Germinal center (tissue), 1 donor: ENCODE data around the gene CACNA1G.

Source experiments
- DNase-seq: peaks from one replicate; pipeline ENCODE4 v3.0.0; 2012; ENCODE audit warnings: mixed read lengths, low spot score

Gene CACNA1G

DNA sequence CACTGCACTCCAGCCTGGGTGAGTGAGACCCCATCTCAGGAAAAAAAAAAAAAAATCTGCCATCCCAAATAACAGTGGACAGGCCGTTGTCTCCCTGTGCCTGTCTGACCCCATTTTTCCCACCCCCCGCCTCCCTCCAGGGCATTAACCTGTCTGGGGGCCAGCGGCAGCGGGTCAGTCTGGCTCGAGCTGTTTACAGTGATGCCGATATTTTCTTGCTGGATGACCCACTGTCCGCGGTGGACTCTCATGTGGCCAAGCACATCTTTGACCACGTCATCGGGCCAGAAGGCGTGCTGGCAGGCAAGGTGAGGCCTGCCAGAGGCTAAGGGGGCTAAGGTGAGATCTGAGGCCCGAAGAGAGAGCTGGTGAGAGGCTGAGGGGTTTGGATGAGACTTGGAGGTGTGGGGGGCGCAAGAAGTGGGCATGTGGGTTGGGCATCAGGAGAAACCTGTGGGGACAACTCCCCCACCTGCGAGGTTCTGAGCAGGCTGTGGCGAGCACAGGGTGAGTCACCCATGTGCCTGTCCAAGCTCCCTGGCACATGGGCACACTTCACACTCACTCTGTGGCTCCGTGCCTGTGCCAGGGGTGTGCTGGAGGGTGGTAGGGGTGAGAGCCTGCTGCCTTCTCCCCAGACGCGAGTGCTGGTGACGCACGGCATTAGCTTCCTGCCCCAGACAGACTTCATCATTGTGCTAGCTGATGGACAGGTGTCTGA, 112.5 kb downstream of the CACNA1G start:
- DNase-seq: no peak

DNA sequence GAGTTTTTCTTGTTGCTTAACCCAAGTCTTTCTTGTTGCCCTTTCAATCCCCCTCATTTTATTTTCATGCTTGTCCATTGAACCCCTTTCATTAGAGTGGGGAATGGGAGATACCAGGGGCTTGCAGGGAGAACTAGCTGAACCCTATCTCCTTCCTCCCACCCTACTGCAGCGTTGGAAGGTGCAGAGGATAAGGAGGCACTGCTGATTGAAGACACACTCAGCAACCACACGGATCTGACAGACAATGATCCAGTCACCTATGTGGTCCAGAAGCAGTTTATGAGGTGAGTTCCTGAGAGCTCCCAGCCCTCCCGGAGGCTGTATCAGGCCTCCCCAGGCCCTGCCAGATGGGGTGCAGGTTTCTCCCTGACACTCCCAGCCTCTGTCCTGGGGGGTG, 114.7 kb downstream of the CACNA1G start:
- no peak for DNase-seq

DNA sequence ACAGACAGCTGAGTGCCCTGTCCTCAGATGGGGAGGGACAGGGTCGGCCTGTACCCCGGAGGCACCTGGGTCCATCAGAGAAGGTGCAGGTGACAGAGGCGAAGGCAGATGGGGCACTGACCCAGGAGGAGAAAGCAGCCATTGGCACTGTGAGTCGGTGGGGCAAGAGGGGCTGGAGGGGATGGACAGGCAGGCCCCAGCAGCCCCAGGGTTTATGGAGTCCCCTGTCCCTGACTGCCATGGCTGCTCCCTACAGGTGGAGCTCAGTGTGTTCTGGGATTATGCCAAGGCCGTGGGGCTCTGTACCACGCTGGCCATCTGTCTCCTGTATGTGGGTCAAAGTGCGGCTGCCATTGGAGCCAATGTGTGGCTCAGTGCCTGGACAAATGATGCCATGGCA, 115.1 kb downstream of the CACNA1G start:
- DNase-seq: no peak

DNA sequence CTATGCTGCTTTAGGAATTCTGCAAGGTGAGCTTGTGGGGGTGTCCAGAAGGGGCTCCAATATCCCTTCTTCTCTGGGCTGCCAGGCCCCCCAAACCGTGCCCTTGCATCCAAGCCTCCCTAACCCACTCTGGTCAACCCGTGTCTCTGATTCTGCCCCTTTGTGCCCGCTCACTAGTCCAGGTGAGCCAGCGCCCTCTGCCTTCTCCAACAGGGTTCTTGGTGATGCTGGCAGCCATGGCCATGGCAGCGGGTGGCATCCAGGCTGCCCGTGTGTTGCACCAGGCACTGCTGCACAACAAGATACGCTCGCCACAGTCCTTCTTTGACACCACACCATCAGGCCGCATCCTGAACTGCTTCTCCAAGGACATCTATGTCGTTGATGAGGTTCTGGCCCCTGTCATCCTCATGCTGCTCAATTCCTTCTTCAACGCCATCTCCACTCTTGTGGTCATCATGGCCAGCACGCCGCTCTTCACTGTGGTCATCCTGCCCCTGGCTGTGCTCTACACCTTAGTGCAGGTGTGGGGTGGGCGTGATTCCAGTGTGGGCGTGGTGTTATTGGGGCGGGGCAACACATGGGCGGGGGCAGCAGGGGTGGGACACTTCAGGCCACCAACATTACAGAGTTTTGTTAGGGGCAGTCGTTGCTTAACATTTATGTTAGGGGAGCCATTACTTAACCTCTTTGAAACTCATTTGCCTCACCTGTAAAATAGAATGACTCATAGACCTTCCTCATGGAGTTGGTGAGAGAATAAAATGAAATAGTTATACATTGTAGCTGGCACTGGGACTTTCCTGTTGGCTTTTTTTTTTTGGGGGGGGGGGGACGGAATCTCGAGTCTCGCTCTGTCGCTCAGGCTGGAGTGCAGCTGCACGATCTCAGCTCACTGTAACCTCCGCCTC, 115.8 kb downstream of the CACNA1G start:
- no peak for DNase-seq
